ENCODE measurements around the gene UIMC1.

DNA sequence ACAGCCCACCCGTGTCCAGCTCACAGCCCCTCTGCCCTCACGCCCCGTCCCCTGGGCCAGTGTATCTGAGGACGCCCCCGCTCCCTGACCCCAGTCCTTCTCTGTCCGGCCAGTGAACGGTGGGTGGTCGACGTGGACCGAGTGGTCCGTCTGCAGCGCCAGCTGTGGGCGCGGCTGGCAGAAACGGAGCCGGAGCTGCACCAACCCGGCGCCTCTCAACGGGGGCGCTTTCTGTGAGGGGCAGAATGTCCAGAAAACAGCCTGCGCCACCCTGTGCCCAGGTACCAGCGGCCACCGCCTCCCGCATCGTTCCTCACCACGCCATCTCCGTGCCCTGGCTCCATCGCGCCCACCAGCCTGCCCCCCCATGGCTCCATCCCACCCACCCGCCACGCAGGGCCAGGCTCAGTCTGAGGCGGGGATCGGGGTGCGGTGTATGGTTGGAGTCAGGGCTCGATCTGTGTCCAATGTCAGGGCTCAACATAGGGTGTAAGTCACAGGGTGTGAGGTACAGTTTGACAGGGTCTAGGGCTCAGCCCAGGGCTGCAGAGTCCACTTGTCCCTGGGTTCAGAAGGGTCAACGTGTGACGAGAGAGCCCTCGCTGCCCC lies 137.0 kb downstream of the UIMC1 start:
- TF ChIP-seq RAD21 (IDR thresholded peaks at IDR 0.05; ENCODE audit: low read depth): no peak
- TF ChIP-seq EGR1 (IDR thresholded peaks at IDR 0.05): no peak
- TF ChIP-seq FOXM1 (IDR thresholded peaks at IDR 0.05; ENCODE audit: borderline replicate concordance, low read depth): no peak
- TF ChIP-seq YY1 (IDR thresholded peaks at IDR 0.05; ENCODE audit: low read depth): no peak
- no peak for TF ChIP-seq CREB1 (IDR thresholded peaks at IDR 0.05; ENCODE audit: low read depth)
- no peak for TF ChIP-seq EP300 (IDR thresholded peaks at IDR 0.05; ENCODE audit: borderline replicate concordance)

Measured in Ishikawa (cell line).